ENCODE results near the gene CBR1. TPM values are rescaled to one million over a fixed set of nuclear protein-coding genes. Genes with fewer than 3 reads are reported as not detected.

Gene CBR1
- total RNA-seq, 3 donors from 2014 or later = 68.4 to 76.9 (median 69.5) TPM

- intact Hi-C loops (cut with DNase I, micrococcal nuclease) = no loop called here
- H3K36me3 ChIP-seq (ENCODE audit: low read depth) = no peaks in the 10 kb centered on the region
- TF ChIP-seq CTCF (IDR thresholded peaks at IDR 0.05) = no peak
- H3K4me3 ChIP-seq = no peak overlapping the region
- H3K4me1 ChIP-seq (ENCODE audit: low read depth) = no peaks in the 10 kb centered on the region
- ATAC-seq (no peak), DNase-seq (no peak)
- H3K9me3 ChIP-seq = no peaks in the 10 kb centered on the region
These were observed 31.3 kb downstream of the CBR1 start for GRCh38 chr21:36100971-36101641.

- TF ChIP-seq CTCF (IDR thresholded peaks at IDR 0.05) = no peak
- DNase-seq (no peak), ATAC-seq (no peak)
- intact Hi-C loops (cut with DNase I, micrococcal nuclease) = no loop called here
- no peaks in the 10 kb centered on the region for H3K4me1 ChIP-seq (ENCODE audit: low read depth)
- H3K9me3 ChIP-seq = no peaks in the 10 kb centered on the region
- H3K36me3 ChIP-seq (ENCODE audit: low read depth) = no peaks in the 10 kb centered on the region
- H3K4me3 ChIP-seq = no peak overlapping the region
These were observed 33.6 kb downstream of the CBR1 start for GRCh38 chr21:36103434-36103833.

GRCh38 chr21:36104317-36105300 is 34.8 kb downstream of the CBR1 start:
- intact Hi-C loops (cut with DNase I, micrococcal nuclease) = no loop called here
- Histone ChIP-seq H3K4me1 (ENCODE audit: low read depth) (no peaks in the 10 kb centered on the region), H3K9me3 (no peaks in the 10 kb centered on the region), H3K36me3 (ENCODE audit: low read depth) (no peaks in the 10 kb centered on the region), H3K4me3 (no peak overlapping the region)
- peak; percentile 45 for ATAC-seq
- TF ChIP-seq CTCF (IDR thresholded peaks at IDR 0.05) = peak; percentile 15
- peak in 2 of 3 donors; percentile 55 for DNase-seq

GRCh38 chr21:36105327-36105842 is 35.6 kb downstream of the CBR1 start:
- no peak overlapping the region for H3K4me3 ChIP-seq

GRCh38 chr21:36109868-36110267 is 40.0 kb downstream of the CBR1 start:
- Histone ChIP-seq H3K4me3 (no peak overlapping the region), H3K4me1 (ENCODE audit: low read depth) (peaks cover 9% of the 10 kb centered on the region), H3K36me3 (ENCODE audit: low read depth) (no peaks in the 10 kb centered on the region), H3K9me3 (no peaks in the 10 kb centered on the region)
- no peak for DNase-seq
- no peak for ATAC-seq
- TF ChIP-seq CTCF (IDR thresholded peaks at IDR 0.05) = no peak
- intact Hi-C loops (cut with DNase I, micrococcal nuclease) = no loop called here

More at GRCh38 chr21:36105327-36105842, 35.6 kb downstream of the CBR1 start:
- DNase-seq (no peak), ATAC-seq (no peak)
- no peak for TF ChIP-seq CTCF (IDR thresholded peaks at IDR 0.05)
- Histone ChIP-seq H3K9me3 (no peaks in the 10 kb centered on the region), H3K4me1 (ENCODE audit: low read depth) (no peaks in the 10 kb centered on the region), H3K36me3 (ENCODE audit: low read depth) (no peaks in the 10 kb centered on the region)
- intact Hi-C loops (cut with DNase I, micrococcal nuclease) = no loop called here

All from mucosa of descending colon (tissue), 3 donors.